Naive thymus-derived CD4-positive, alpha-beta T cell (primary cell): ENCODE results near the gene BCAS3. TPM values are rescaled to one million over a fixed set of nuclear protein-coding genes. Genes with fewer than 3 reads are reported as not detected.

ENCODE experiments used
- ATAC-seq: fragments of 150-1000 bp; cut with Tn5 transposase; 2 replicates; pipeline ENCODE4 v1.10.0; 2021; ENCODE audit warnings: mild to moderate bottlenecking, moderate library complexity
- CTCF ChIA-PET: fragments of 350-600 bp; sonication (Branson Sonifier 250); formaldehyde crosslinking; loops from one replicate; lab custom pipeline; 2021; ENCODE audit warnings: antibody characterized with exemption; lab: Charles Lee
- POLR2A ChIA-PET: fragments of 350-600 bp; sonication (Branson Sonifier 250); formaldehyde crosslinking; loops from one replicate; lab custom pipeline; 2021; ENCODE audit warnings: antibody characterized with exemption, inconsistent platforms; lab: Charles Lee
- DNase-seq, 9 donors: peaks; one replicate each; pipeline versions ENCODE4 v3.0.0 to v3.0.0-alpha.2; 2020 to 2022; ENCODE audit warnings: mixed read lengths in 1 of 9
- H3K27ac ChIP-seq: one replicate; pipeline ENCODE4 v1.7.0; 2013; ENCODE audit warnings: mild to moderate bottlenecking, low read depth, low read length, moderate library complexity
- H3K27me3 ChIP-seq, 2 donors: one replicate each; pipeline ENCODE4 v1.7.0; 2013; ENCODE audit warnings: low read length in 2 of 2, mild to moderate bottlenecking in 2 of 2, moderate library complexity in 2 of 2; ENCODE audit not compliant: control insufficient read depth in 2 of 2, insufficient read depth in 2 of 2
- H3K36me3 ChIP-seq, 3 experiments: 1 replicate in 2 of 3; 2 replicates in 1 of 3; pipeline ENCODE4 v1.7.0; 2013; ENCODE audit warnings: low read length in 3 of 3, mild to moderate bottlenecking in 3 of 3, moderate library complexity in 1 of 3; ENCODE audit not compliant: insufficient read depth in 3 of 3, control insufficient read depth in 2 of 3
- H3K4me1 ChIP-seq, 2 donors: one replicate each; pipeline ENCODE4 v1.7.0; 2013; ENCODE audit warnings: low read length in 2 of 2, mild to moderate bottlenecking in 2 of 2, moderate library complexity in 1 of 2; ENCODE audit not compliant: control insufficient read depth in 2 of 2, insufficient read depth in 2 of 2
- H3K4me3 ChIP-seq: 2 replicates; pipeline ENCODE4 v1.7.0; 2013; ENCODE audit warnings: mild to moderate bottlenecking, low read length
- H3K9me3 ChIP-seq, 3 experiments: 1 replicate in 2 of 3; 2 replicates in 1 of 3; pipeline ENCODE4 v1.7.0; 2013; ENCODE audit warnings: low read length in 3 of 3; ENCODE audit not compliant: control insufficient read depth in 2 of 3
- H3K27ac Mint-ChIP-seq, 9 donors: one replicate each; pipeline ENCODE4 v1.8.0; 2020 to 2022; ENCODE audit warnings: mixed read lengths in 9 of 9, mild to moderate bottlenecking in 8 of 9, moderate library complexity in 5 of 9, inconsistent platforms in 2 of 9
- H3K27me3 Mint-ChIP-seq, 5 donors: one replicate each; pipeline ENCODE4 v1.8.0; 2021 to 2022; ENCODE audit warnings: mixed read lengths in 5 of 5, mild to moderate bottlenecking in 1 of 5
- H3K36me3 Mint-ChIP-seq, 5 donors: one replicate each; pipeline ENCODE4 v1.8.0; 2020 to 2022; ENCODE audit warnings: mixed read lengths in 5 of 5, mild to moderate bottlenecking in 3 of 5, inconsistent platforms in 1 of 5
- H3K4me1 Mint-ChIP-seq, 7 donors: one replicate each; pipeline ENCODE4 v1.8.0; 2020 to 2022; ENCODE audit warnings: mixed read lengths in 7 of 7, mild to moderate bottlenecking in 3 of 7, inconsistent platforms in 1 of 7
- H3K4me3 Mint-ChIP-seq, 10 donors: one replicate each; pipeline ENCODE4 v1.8.0; 2020 to 2022; ENCODE audit warnings: mild to moderate bottlenecking in 10 of 10, mixed read lengths in 10 of 10, moderate library complexity in 6 of 10, inconsistent platforms in 2 of 10
- H3K9me3 Mint-ChIP-seq, 11 donors: one replicate each; pipeline ENCODE4 v1.8.0; 2020 to 2022; ENCODE audit warnings: mixed read lengths in 11 of 11, mild to moderate bottlenecking in 4 of 11, inconsistent platforms in 1 of 11, moderate library complexity in 1 of 11
- intact Hi-C, 2 donors: fragments of 100-400 bp; cut with micrococcal nuclease; formaldehyde crosslinking; loops; one replicate each; pipeline ENCODE4 v1.15.1; 2023
- polyA plus RNA-seq, 2 donors: library from polyadenylated mRNA; unstranded; fragments of 300-500 nt; fragmentation: Illumina TruSeq; gene quantifications; one replicate each; pipeline ENCODE4 v1.2.3, GENCODE V29; 2021
- total RNA-seq, 6 experiments: library from RNA in 5 of 6; stranded (reverse) in 5 of 6; gene quantifications; 1 replicate in 5 of 6; 2 replicates in 1 of 6; pipeline ENCODE4 v1.2.3 and lab custom pipeline; 2021 to 2026

The BCAS3 gene
- total and polyA plus RNA-seq, 7 experiments from 2014 or later: 18.4 to 57.8 (median 37.5) TPM

DNA sequence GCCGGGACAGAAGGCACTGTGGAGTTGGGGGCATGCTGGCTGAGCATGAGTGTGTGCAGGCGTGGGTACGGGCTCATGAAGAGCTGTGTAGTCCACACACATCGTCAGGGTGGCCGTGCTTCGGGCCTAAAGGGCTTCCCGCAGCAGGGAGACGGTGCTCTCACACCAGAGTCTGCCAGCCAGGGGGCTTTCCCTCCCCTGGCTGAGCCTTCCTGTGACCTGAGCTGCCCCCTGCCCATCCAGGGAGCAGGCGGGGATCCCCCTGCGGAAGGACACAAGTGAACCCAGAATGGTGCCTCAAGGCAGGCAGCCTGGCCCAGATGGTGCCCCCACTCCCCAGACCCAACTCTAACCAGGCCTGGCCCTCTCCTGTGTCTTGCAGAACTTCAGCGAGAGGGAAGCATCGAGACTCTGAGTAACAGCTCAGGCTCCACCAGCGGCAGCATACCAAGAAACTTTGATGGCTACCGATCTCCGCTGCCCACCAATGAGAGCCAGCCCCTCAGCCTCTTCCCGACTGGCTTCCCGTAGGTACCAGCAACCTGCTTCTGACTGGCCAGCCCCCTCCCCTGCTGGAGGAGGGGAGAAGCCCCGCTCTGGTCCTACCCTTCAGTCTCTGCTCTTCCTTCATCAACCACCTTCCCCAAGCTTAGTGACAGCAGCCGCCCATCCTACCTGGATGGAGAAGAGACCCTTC is 714.1 kb downstream of the BCAS3 start:
- Histone ChIP-seq H3K9me3 (no peaks in the 10 kb centered on the region), H3K27ac (no peak overlapping the region), H3K27me3 (peaks cover 0 to 3% of the 10 kb centered on the region in 2 donors), H3K36me3 (no peaks in the 10 kb centered on the region), H3K4me3 (no peak overlapping the region), H3K4me1 (no peaks in the 10 kb centered on the region)
- DNase-seq: no peak
- Mint-ChIP-seq H3K27me3 (peaks cover 12 to 38% (median 26%) of the 10 kb centered on the region in 5 donors), H3K4me1 (peaks cover 0 to 8% (median 4%) of the 10 kb centered on the region in 7 donors), H3K36me3 (peaks cover 0 to 12% (median 0%) of the 10 kb centered on the region in 5 donors), H3K9me3 (no peaks in the 10 kb centered on the region), H3K27ac (no peak overlapping the region), H3K4me3 (no peak overlapping the region)
- intact Hi-C loops: no loop called here
- POLR2A ChIA-PET: no interaction called here
- CTCF ChIA-PET: interaction anchor here (0.6 kb wide), 1 partner anchor 359 kb away, joined by 5 read pairs; no protein-coding TSS in a partner anchor
- ATAC-seq: no peak

GRCh38 chr17:61392679-61393078 is 715.0 kb downstream of the BCAS3 start:
- ChIA-PET POLR2A (no interaction called here), CTCF (no interaction called here)
- Mint-ChIP-seq H3K4me1 (peaks cover 0 to 9% (median 6%) of the 10 kb centered on the region in 7 donors), H3K4me3 (no peak overlapping the region), H3K9me3 (no peaks in the 10 kb centered on the region), H3K27ac (no peak overlapping the region), H3K27me3 (peaks cover 15 to 38% (median 28%) of the 10 kb centered on the region in 5 donors), H3K36me3 (peaks cover 0 to 12% (median 0%) of the 10 kb centered on the region in 5 donors)
- Histone ChIP-seq H3K9me3 (no peaks in the 10 kb centered on the region), H3K4me1 (peaks cover 0 to 4% of the 10 kb centered on the region in 2 donors), H3K27me3 (peaks cover 0 to 7% of the 10 kb centered on the region in 2 donors), H3K27ac (no peak overlapping the region), H3K36me3 (no peaks in the 10 kb centered on the region), H3K4me3 (no peak overlapping the region)
- no peak for DNase-seq
- no peak for ATAC-seq
- intact Hi-C loops: no loop called here

DNA sequence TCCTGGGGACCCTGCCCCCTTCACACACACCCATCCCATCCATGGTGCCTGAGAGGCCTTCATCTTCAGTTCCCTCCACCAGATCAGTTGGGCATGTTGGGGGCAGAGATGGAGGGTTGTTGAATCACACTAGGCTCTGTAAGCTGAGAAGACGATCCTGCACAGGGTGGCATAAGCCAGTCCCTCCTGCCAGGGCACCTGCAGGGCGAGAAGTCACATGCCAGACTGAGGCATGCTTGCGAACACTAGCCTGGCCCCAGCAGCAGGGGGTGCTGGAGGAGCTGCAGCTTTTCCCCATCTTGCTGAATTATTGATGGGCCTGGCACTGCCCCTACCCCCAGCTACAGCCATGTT is 715.9 kb downstream of the BCAS3 start:
- H3K4me3 Mint-ChIP-seq: no peak overlapping the region
- ChIA-PET POLR2A (no interaction called here), CTCF (no interaction called here)
- Histone ChIP-seq H3K27me3 (peaks cover 0 to 10% of the 10 kb centered on the region in 2 donors), H3K36me3 (no peaks in the 10 kb centered on the region), H3K27ac (no peak overlapping the region), H3K9me3 (no peaks in the 10 kb centered on the region), H3K4me1 (peaks cover 0 to 13% of the 10 kb centered on the region in 2 donors), H3K4me3 (no peak overlapping the region)
- intact Hi-C loops: no loop called here
- H3K4me1 Mint-ChIP-seq: peaks cover 7 to 15% (median 14%) of the 10 kb centered on the region in 7 donors
- H3K27me3 Mint-ChIP-seq: peaks cover 24 to 46% (median 36%) of the 10 kb centered on the region in 5 donors
- H3K9me3 Mint-ChIP-seq: peaks cover 0 to 1% (median 0%) of the 10 kb centered on the region in 11 donors
- H3K27ac Mint-ChIP-seq: no peak overlapping the region
- DNase-seq: no peak
- no peak for ATAC-seq
- H3K36me3 Mint-ChIP-seq: peaks cover 0 to 12% (median 0%) of the 10 kb centered on the region in 5 donors

GRCh38 chr17:61393904-61394629 is 716.4 kb downstream of the BCAS3 start:
- no peak overlapping the region for H3K4me3 ChIP-seq
- no peaks in the 10 kb centered on the region for H3K9me3 ChIP-seq
- H3K36me3 ChIP-seq: no peaks in the 10 kb centered on the region
- H3K27ac ChIP-seq: no peak overlapping the region
- Mint-ChIP-seq H3K27me3 (peaks cover 27 to 44% (median 40%) of the 10 kb centered on the region in 5 donors), H3K4me3 (no peak overlapping the region), H3K9me3 (peaks cover 0 to 4% (median 0%) of the 10 kb centered on the region in 11 donors), H3K4me1 (peaks cover 10 to 19% (median 17%) of the 10 kb centered on the region in 7 donors), H3K27ac (peak overlapping the region in 1 of 9 donors; percentile 45), H3K36me3 (peaks cover 0 to 12% (median 0%) of the 10 kb centered on the region in 5 donors)
- H3K4me1 ChIP-seq: peaks cover 0 to 17% of the 10 kb centered on the region in 2 donors
- intact Hi-C loops: no loop called here
- ChIA-PET POLR2A (no interaction called here), CTCF (no interaction called here)
- ATAC-seq (no peak), DNase-seq (no peak)
- H3K27me3 ChIP-seq: peaks cover 0 to 10% of the 10 kb centered on the region in 2 donors

DNA sequence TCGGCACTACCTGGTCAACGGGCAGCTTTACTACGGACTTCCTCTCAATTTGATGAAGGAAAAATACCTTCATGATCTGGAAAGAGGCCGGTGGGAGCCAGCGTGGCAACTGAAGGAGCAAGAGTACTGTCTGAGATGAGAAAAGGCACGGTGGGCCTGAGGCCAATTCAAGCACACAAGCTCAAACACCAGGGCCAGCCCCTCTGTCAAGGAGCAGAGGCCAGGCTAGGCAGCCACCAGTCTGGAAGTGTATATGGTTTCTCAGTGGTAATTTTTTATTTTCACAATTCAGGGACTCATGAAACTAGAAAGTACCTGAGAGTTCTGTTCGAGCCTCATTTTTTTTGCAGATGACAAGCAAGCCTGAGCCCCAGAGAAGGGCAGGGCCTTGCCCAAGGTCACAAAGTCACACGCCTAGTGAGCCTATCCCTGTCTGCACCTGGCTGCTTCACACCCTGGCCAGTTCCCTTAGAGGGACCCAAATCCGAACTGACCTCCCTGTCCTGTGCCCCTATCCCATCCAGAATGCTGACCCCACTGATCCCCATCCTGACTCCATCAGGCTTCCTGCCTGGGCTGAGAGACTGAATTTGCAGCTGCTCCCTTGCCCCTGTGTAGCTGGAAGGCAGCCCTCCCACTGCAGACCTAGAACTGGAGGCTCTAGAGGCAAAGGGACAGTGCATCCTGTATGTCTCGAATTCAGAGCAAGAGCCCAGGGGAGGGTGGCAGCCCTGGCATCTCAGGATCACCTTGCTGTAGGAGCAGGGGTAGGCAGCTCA is 717.2 kb downstream of the BCAS3 start:
- Histone ChIP-seq H3K9me3 (no peaks in the 10 kb centered on the region), H3K4me1 (peaks cover 0 to 17% of the 10 kb centered on the region in 2 donors), H3K27me3 (peaks cover 0 to 10% of the 10 kb centered on the region in 2 donors), H3K4me3 (no peak overlapping the region), H3K27ac (no peak overlapping the region), H3K36me3 (no peaks in the 10 kb centered on the region)
- ATAC-seq (no peak), DNase-seq (no peak)
- ChIA-PET CTCF (no interaction called here), POLR2A (no interaction called here)
- Mint-ChIP-seq H3K27ac (peak overlapping the region in 3 of 9 donors; percentile 34 to 81 (median 45)), H3K9me3 (peaks cover 0 to 4% (median 0%) of the 10 kb centered on the region in 11 donors), H3K36me3 (peaks cover 0 to 12% (median 0%) of the 10 kb centered on the region in 5 donors), H3K27me3 (peaks cover 27 to 43% (median 36%) of the 10 kb centered on the region in 5 donors), H3K4me3 (peak overlapping the region in 1 of 10 donors; percentile 3), H3K4me1 (peaks cover 10 to 15% (median 14%) of the 10 kb centered on the region in 7 donors)
- intact Hi-C loops: no loop called here

DNA sequence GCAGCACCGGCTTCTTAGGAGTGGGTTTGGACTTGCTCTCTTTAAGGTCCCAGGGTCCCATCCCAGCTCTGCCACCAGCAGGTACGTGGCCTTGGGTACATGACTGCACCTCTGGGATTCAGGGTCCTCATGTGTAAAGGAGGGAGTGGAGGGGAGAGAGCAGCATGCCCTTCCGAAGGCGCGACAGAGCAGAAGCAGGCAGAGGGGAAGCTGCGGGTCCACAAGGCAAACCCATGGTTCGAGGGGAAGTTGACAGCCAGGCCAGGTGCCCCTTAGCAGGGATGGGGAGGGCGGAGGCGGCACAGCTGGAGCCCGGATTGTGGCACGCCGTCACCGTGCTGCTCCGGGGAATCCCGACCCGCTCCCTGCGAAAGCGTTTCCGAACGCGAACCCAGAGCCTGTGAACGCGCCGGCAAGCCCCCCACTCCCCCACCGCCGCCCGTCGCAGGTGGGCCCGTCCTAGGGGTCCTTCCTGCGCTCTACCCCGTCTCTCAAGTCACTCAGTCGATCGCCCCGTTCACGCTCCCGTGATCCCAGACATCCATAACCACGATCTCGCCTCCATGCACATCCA is 717.8 kb downstream of the BCAS3 start:
- Mint-ChIP-seq H3K27me3 (peaks cover 28 to 43% (median 36%) of the 10 kb centered on the region in 5 donors), H3K9me3 (peaks cover 0 to 4% (median 0%) of the 10 kb centered on the region in 11 donors), H3K36me3 (peaks cover 0 to 12% (median 0%) of the 10 kb centered on the region in 5 donors), H3K4me3 (peak overlapping the region in 5 of 10 donors; percentile 3 to 47 (median 32)), H3K27ac (peak overlapping the region in 2 of 9 donors; percentile 34 to 81), H3K4me1 (peaks cover 10 to 16% (median 14%) of the 10 kb centered on the region in 7 donors)
- Histone ChIP-seq H3K36me3 (no peaks in the 10 kb centered on the region), H3K4me3 (no peak overlapping the region), H3K9me3 (no peaks in the 10 kb centered on the region), H3K27me3 (peaks cover 0 to 10% of the 10 kb centered on the region in 2 donors), H3K27ac (no peak overlapping the region), H3K4me1 (peaks cover 0 to 17% of the 10 kb centered on the region in 2 donors)
- intact Hi-C loops: no loop called here
- ATAC-seq (no peak), DNase-seq (no peak)
- CTCF ChIA-PET: no interaction called here
- POLR2A ChIA-PET: no interaction called here
